ENCODE measurements around the gene PCDH9.

PCDH9 gene

GRCh38 chr13:66974889-66975288 lies 255.2 kb downstream of the PCDH9 start:
- Histone ChIP-seq H3K18ac (ENCODE audit: low read depth in 1 of 2, low read length in 2 of 2) (no peak overlapping the region), H2AK5ac (ENCODE audit: low read length, severe bottlenecking) (no peak overlapping the region), H4K8ac (ENCODE audit: low read length) (no peak overlapping the region), H3K9me3 (ENCODE audit: control insufficient read depth, low read length) (no peaks in the 10 kb centered on the region), H3K27me3 (ENCODE audit: control insufficient read depth in 1 of 2, insufficient read depth in 1 of 2, low read length in 2 of 2) (no peaks in the 10 kb centered on the region), H3K79me1 (replicated peaks; ENCODE audit: low read length, poor library complexity, severe bottlenecking) (no peaks in the 10 kb centered on the region), H2AFZ (ENCODE audit: low read depth, low read length) (no peak overlapping the region), H3K4ac (ENCODE audit: low read depth in 1 of 2, low read length in 2 of 2) (no peak overlapping the region), H2BK12ac (ENCODE audit: low read length in 2 of 2) (no peak overlapping the region), H3K23ac (ENCODE audit: low read length in 2 of 2) (no peak overlapping the region), H4K91ac (ENCODE audit: low read length) (no peak overlapping the region), H3K14ac (ENCODE audit: low read length in 2 of 2) (no peak overlapping the region), H2BK120ac (ENCODE audit: low read depth, low read length) (no peak overlapping the region), H2BK5ac (ENCODE audit: low read depth, low read length, poor library complexity, severe bottlenecking) (no peak overlapping the region), H3K4me2 (ENCODE audit: low read length, poor library complexity, severe bottlenecking) (no peak overlapping the region), H3K27ac (ENCODE audit: low read length, poor library complexity, severe bottlenecking) (no peak overlapping the region), H3K36me3 (ENCODE audit: control insufficient read depth in 1 of 2, insufficient read depth in 2 of 2, low read depth in 1 of 2, low read length in 2 of 2) (no peaks in the 10 kb centered on the region), H2BK15ac (ENCODE audit: low read depth, poor library complexity, severe bottlenecking) (no peak overlapping the region), H3K4me1 (ENCODE audit: control insufficient read depth, insufficient read depth, low read depth, low read length) (no peaks in the 10 kb centered on the region), H3K4me3 (ENCODE audit: insufficient read depth in 1 of 2, low read depth in 1 of 2, low read length in 2 of 2) (no peak overlapping the region), H3K9ac (ENCODE audit: low read length) (no peak overlapping the region)
- DNase-seq, result no peak
- WGBS, result 100% methylated on average over 1 of the region's 1 CpG

- no peak overlapping the region for H3K4me3 ChIP-seq (ENCODE audit: insufficient read depth in 1 of 2, low read depth in 1 of 2, low read length in 2 of 2)
- no peak overlapping the region for H3K27ac ChIP-seq (ENCODE audit: low read length, poor library complexity, severe bottlenecking)
- no peak overlapping the region for H4K8ac ChIP-seq (ENCODE audit: low read length)
- no peak overlapping the region for H3K4me2 ChIP-seq (ENCODE audit: low read length, poor library complexity, severe bottlenecking)
- WGBS, result 67% methylated on average over 1 of the region's 1 CpG
- no peak overlapping the region for H3K18ac ChIP-seq (ENCODE audit: low read depth in 1 of 2, low read length in 2 of 2)
- H2BK5ac ChIP-seq (ENCODE audit: low read depth, low read length, poor library complexity, severe bottlenecking), result no peak overlapping the region
- H4K91ac ChIP-seq (ENCODE audit: low read length), result no peak overlapping the region
- H2BK120ac ChIP-seq (ENCODE audit: low read depth, low read length), result no peak overlapping the region
- no peak overlapping the region for H2BK15ac ChIP-seq (ENCODE audit: low read depth, poor library complexity, severe bottlenecking)
- no peaks in the 10 kb centered on the region for H3K79me1 ChIP-seq (replicated peaks; ENCODE audit: low read length, poor library complexity, severe bottlenecking)
- no peak overlapping the region for H3K9ac ChIP-seq (ENCODE audit: low read length)
- H2BK12ac ChIP-seq (ENCODE audit: low read length in 2 of 2), result no peak overlapping the region
- H3K4ac ChIP-seq (ENCODE audit: low read depth in 1 of 2, low read length in 2 of 2), result no peak overlapping the region
- no peak overlapping the region for H3K14ac ChIP-seq (ENCODE audit: low read length in 2 of 2)
- H2AFZ ChIP-seq (ENCODE audit: low read depth, low read length), result no peak overlapping the region
- no peak for DNase-seq
- H3K9me3 ChIP-seq (ENCODE audit: control insufficient read depth, low read length), result no peaks in the 10 kb centered on the region
- H3K4me1 ChIP-seq (ENCODE audit: control insufficient read depth, insufficient read depth, low read depth, low read length), result no peaks in the 10 kb centered on the region
- no peaks in the 10 kb centered on the region for H3K36me3 ChIP-seq (ENCODE audit: control insufficient read depth in 1 of 2, insufficient read depth in 2 of 2, low read depth in 1 of 2, low read length in 2 of 2)
- H2AK5ac ChIP-seq (ENCODE audit: low read length, severe bottlenecking), result no peak overlapping the region
- no peak overlapping the region for H3K23ac ChIP-seq (ENCODE audit: low read length in 2 of 2)
- no peaks in the 10 kb centered on the region for H3K27me3 ChIP-seq (ENCODE audit: control insufficient read depth in 1 of 2, insufficient read depth in 1 of 2, low read length in 2 of 2)
Observed at GRCh38 chr13:66974174-66974573, 256.0 kb downstream of the PCDH9 start.

GRCh38 chr13:66972659-66973058 lies 257.5 kb downstream of the PCDH9 start:
- H2AFZ ChIP-seq (ENCODE audit: low read depth, low read length), result no peak overlapping the region
- WGBS, result 92% methylated on average over 3 of the region's 3 CpGs
- no peak overlapping the region for H4K91ac ChIP-seq (ENCODE audit: low read length)
- H3K9ac ChIP-seq (ENCODE audit: low read length), result no peak overlapping the region
- no peak overlapping the region for H3K27ac ChIP-seq (ENCODE audit: low read length, poor library complexity, severe bottlenecking)
- no peaks in the 10 kb centered on the region for H3K9me3 ChIP-seq (ENCODE audit: control insufficient read depth, low read length)
- H3K4me3 ChIP-seq (ENCODE audit: insufficient read depth in 1 of 2, low read depth in 1 of 2, low read length in 2 of 2), result no peak overlapping the region
- no peak for DNase-seq
- no peak overlapping the region for H2AK5ac ChIP-seq (ENCODE audit: low read length, severe bottlenecking)
- H3K14ac ChIP-seq (ENCODE audit: low read length in 2 of 2), result no peak overlapping the region
- no peak overlapping the region for H2BK120ac ChIP-seq (ENCODE audit: low read depth, low read length)
- H3K79me1 ChIP-seq (replicated peaks; ENCODE audit: low read length, poor library complexity, severe bottlenecking), result no peaks in the 10 kb centered on the region
- H3K4me2 ChIP-seq (ENCODE audit: low read length, poor library complexity, severe bottlenecking), result no peak overlapping the region
- no peaks in the 10 kb centered on the region for H3K36me3 ChIP-seq (ENCODE audit: control insufficient read depth in 1 of 2, insufficient read depth in 2 of 2, low read depth in 1 of 2, low read length in 2 of 2)
- H3K18ac ChIP-seq (ENCODE audit: low read depth in 1 of 2, low read length in 2 of 2), result no peak overlapping the region
- no peak overlapping the region for H2BK12ac ChIP-seq (ENCODE audit: low read length in 2 of 2)
- H4K8ac ChIP-seq (ENCODE audit: low read length), result no peak overlapping the region
- no peak overlapping the region for H3K23ac ChIP-seq (ENCODE audit: low read length in 2 of 2)
- no peak overlapping the region for H2BK5ac ChIP-seq (ENCODE audit: low read depth, low read length, poor library complexity, severe bottlenecking)
- no peak overlapping the region for H2BK15ac ChIP-seq (ENCODE audit: low read depth, poor library complexity, severe bottlenecking)
- no peaks in the 10 kb centered on the region for H3K27me3 ChIP-seq (ENCODE audit: control insufficient read depth in 1 of 2, insufficient read depth in 1 of 2, low read length in 2 of 2)
- no peak overlapping the region for H3K4ac ChIP-seq (ENCODE audit: low read depth in 1 of 2, low read length in 2 of 2)
- H3K4me1 ChIP-seq (ENCODE audit: control insufficient read depth, insufficient read depth, low read depth, low read length), result no peaks in the 10 kb centered on the region

GRCh38 chr13:66971004-66971403 lies 259.1 kb downstream of the PCDH9 start:
- Histone ChIP-seq H3K23ac (ENCODE audit: low read length in 2 of 2) (no peak overlapping the region), H3K9ac (ENCODE audit: low read length) (no peak overlapping the region), H3K14ac (ENCODE audit: low read length in 2 of 2) (no peak overlapping the region), H4K8ac (ENCODE audit: low read length) (no peak overlapping the region), H2BK120ac (ENCODE audit: low read depth, low read length) (no peak overlapping the region), H3K79me1 (replicated peaks; ENCODE audit: low read length, poor library complexity, severe bottlenecking) (no peaks in the 10 kb centered on the region), H3K27me3 (ENCODE audit: control insufficient read depth in 1 of 2, insufficient read depth in 1 of 2, low read length in 2 of 2) (no peaks in the 10 kb centered on the region), H2BK15ac (ENCODE audit: low read depth, poor library complexity, severe bottlenecking) (no peak overlapping the region), H3K4me3 (ENCODE audit: insufficient read depth in 1 of 2, low read depth in 1 of 2, low read length in 2 of 2) (no peak overlapping the region), H4K91ac (ENCODE audit: low read length) (no peak overlapping the region), H2BK12ac (ENCODE audit: low read length in 2 of 2) (no peak overlapping the region), H3K36me3 (ENCODE audit: control insufficient read depth in 1 of 2, insufficient read depth in 2 of 2, low read depth in 1 of 2, low read length in 2 of 2) (no peaks in the 10 kb centered on the region), H2BK5ac (ENCODE audit: low read depth, low read length, poor library complexity, severe bottlenecking) (no peak overlapping the region), H3K4me2 (ENCODE audit: low read length, poor library complexity, severe bottlenecking) (no peak overlapping the region), H3K4me1 (ENCODE audit: control insufficient read depth, insufficient read depth, low read depth, low read length) (no peaks in the 10 kb centered on the region), H3K27ac (ENCODE audit: low read length, poor library complexity, severe bottlenecking) (no peak overlapping the region), H3K4ac (ENCODE audit: low read depth in 1 of 2, low read length in 2 of 2) (no peak overlapping the region), H3K18ac (ENCODE audit: low read depth in 1 of 2, low read length in 2 of 2) (no peak overlapping the region), H2AFZ (ENCODE audit: low read depth, low read length) (no peak overlapping the region), H3K9me3 (ENCODE audit: control insufficient read depth, low read length) (no peaks in the 10 kb centered on the region), H2AK5ac (ENCODE audit: low read length, severe bottlenecking) (no peak overlapping the region)
- DNase-seq, result no peak
- WGBS, result no CpG with 5 or more reads among the region's 2 CpGs
